ENCODE results near the gene SNAP25. TPM values are rescaled to one million over a fixed set of nuclear protein-coding genes. Genes with fewer than 3 reads are reported as not detected.

Gene SNAP25
- total and polyA plus RNA-seq, 9 of the 15 experiments (the other 6 are each of a cell fraction or from before 2014, with no cell fraction given) = 0.07 TPM; not detected in 8

DNA sequence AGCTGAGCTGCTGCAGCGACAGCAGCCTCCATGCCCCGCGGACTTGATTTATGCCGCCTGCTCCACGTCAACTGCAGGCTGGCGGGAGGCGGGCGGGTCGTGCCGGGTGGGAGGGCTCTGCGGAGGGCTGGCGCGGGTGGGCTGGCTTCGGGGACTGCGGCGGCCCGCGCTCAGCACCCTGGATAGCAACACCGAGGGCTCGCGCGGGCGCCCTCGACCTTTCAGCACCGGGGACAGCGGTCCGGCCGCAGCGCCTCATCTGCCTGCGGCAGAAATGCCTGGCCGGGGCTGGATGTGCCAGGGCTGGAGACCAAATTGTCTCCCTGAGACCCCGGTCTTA lies 792 bp downstream of the SNAP25 start (continued):
- TF ChIP-seq, protein P1, sequence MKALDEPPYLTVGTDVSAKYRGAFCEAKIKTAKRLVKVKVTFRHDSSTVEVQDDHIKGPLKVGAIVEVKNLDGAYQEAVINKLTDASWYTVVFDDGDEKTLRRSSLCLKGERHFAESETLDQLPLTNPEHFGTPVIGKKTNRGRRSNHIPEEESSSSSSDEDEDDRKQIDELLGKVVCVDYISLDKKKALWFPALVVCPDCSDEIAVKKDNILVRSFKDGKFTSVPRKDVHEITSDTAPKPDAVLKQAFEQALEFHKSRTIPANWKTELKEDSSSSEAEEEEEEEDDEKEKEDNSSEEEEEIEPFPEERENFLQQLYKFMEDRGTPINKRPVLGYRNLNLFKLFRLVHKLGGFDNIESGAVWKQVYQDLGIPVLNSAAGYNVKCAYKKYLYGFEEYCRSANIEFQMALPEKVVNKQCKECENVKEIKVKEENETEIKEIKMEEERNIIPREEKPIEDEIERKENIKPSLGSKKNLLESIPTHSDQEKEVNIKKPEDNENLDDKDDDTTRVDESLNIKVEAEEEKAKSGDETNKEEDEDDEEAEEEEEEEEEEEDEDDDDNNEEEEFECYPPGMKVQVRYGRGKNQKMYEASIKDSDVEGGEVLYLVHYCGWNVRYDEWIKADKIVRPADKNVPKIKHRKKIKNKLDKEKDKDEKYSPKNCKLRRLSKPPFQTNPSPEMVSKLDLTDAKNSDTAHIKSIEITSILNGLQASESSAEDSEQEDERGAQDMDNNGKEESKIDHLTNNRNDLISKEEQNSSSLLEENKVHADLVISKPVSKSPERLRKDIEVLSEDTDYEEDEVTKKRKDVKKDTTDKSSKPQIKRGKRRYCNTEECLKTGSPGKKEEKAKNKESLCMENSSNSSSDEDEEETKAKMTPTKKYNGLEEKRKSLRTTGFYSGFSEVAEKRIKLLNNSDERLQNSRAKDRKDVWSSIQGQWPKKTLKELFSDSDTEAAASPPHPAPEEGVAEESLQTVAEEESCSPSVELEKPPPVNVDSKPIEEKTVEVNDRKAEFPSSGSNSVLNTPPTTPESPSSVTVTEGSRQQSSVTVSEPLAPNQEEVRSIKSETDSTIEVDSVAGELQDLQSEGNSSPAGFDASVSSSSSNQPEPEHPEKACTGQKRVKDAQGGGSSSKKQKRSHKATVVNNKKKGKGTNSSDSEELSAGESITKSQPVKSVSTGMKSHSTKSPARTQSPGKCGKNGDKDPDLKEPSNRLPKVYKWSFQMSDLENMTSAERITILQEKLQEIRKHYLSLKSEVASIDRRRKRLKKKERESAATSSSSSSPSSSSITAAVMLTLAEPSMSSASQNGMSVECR (CRISPR knock-in tag; IDR thresholded peaks at IDR 0.05) = peak; percentile 93
- TF ChIP-seq ZNF316 (IDR thresholded peaks at IDR 0.05) = no peak
- no peak for TF ChIP-seq TARDBP (IDR thresholded peaks at IDR 0.05)
- TF ChIP-seq, protein P2, sequence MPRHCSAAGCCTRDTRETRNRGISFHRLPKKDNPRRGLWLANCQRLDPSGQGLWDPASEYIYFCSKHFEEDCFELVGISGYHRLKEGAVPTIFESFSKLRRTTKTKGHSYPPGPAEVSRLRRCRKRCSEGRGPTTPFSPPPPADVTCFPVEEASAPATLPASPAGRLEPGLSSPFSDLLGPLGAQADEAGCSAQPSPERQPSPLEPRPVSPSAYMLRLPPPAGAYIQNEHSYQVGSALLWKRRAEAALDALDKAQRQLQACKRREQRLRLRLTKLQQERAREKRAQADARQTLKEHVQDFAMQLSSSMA (CRISPR knock-in tag; IDR thresholded peaks at IDR 0.05) = no peak

GRCh38 chr20:10219993-10220750 lies 1.5 kb downstream of the SNAP25 start:
- no TSS peak for BruUV-seq (replicated peaks)
- DNase-seq (ENCODE audit: extremely low read depth in 1 of 4, low spot score in 3 of 4) = no peak
- 0% methylated on average over 4 of the region's 4 CpGs for WGBS (ENCODE audit: insufficient coverage, low coverage, missing lambda C conversion rate)
- Histone ChIP-seq H3K27ac (ENCODE audit: extremely low read depth, low read depth, low read length) (no peak overlapping the region), H3K9ac (ENCODE audit: insufficient read depth in 1 of 2, low read depth in 2 of 2, low read length in 2 of 2) (no peak overlapping the region), H4K20me1 (replicated peaks; ENCODE audit: control insufficient read depth, insufficient read depth, low read length) (no peaks in the 10 kb centered on the region), H3K36me3 (ENCODE audit: control insufficient read depth, insufficient read depth, low read length) (no peaks in the 10 kb centered on the region), H3K4me1 (replicated peaks in 1 of 2; ENCODE audit: control insufficient read depth in 2 of 2, insufficient read depth in 2 of 2, low read length in 2 of 2) (peaks cover 0 to 11% of the 10 kb centered on the region in 2 experiments; a peak in 2 of 5 replicates), H3K4me2 (ENCODE audit: insufficient read depth, low read length) (no peak overlapping the region), H3K9me3 (replicated peaks; ENCODE audit: control insufficient read depth, insufficient read depth, low read depth, low read length) (no peaks in the 10 kb centered on the region), H3K9me1 (ENCODE audit: control insufficient read depth, insufficient read depth, low read length) (no peaks in the 10 kb centered on the region), H3K79me2 (ENCODE audit: control insufficient read depth, insufficient read depth, low read length) (no peaks in the 10 kb centered on the region), H3K27me3 (ENCODE audit: control insufficient read depth in 2 of 2, insufficient read depth in 2 of 2, low read length in 2 of 2) (no peaks in the 10 kb centered on the region), H2AFZ (ENCODE audit: low read depth, low read length) (no peak overlapping the region), H3K4me3 (no peak overlapping the region)
- no peak for FAIRE-seq
- in situ Hi-C loops (cut with MboI) = no loop called here
- ChIA-PET POLR2A (no interaction called here), CTCF (ENCODE audit: low intra/inter-chr PET ratio) (no interaction called here)
- ATAC-seq = no peak
- intact Hi-C loops (cut with micrococcal nuclease) = no loop called here
- TF ChIP-seq ARID2 (IDR thresholded peaks at IDR 0.05) = no peak
- TF ChIP-seq POLR2AphosphoS2 (IDR thresholded peaks at IDR 0.05; ENCODE audit: low read length) = no peak
- TF ChIP-seq KAT8 (IDR thresholded peaks at IDR 0.05; ENCODE audit: low read depth) = no peak
- TF ChIP-seq MYC (IDR thresholded peaks at IDR 0.05; ENCODE audit: low read depth, low read length) = no peak
- TF ChIP-seq MYC (CRISPR knock-in tag; IDR thresholded peaks at IDR 0.05; ENCODE audit: borderline replicate concordance, low read depth) = no peak
- TF ChIP-seq ZNF518B (CRISPR knock-in tag; IDR thresholded peaks at IDR 0.05) = no peak
